Measurements from ENCODE around the gene SVIL.
"Not testable (repeated sequence)": the region's sequence is repeated elsewhere in the genome, so short reads cannot be mapped to it uniquely, and the experiment has no call there.

Gene SVIL

DNA sequence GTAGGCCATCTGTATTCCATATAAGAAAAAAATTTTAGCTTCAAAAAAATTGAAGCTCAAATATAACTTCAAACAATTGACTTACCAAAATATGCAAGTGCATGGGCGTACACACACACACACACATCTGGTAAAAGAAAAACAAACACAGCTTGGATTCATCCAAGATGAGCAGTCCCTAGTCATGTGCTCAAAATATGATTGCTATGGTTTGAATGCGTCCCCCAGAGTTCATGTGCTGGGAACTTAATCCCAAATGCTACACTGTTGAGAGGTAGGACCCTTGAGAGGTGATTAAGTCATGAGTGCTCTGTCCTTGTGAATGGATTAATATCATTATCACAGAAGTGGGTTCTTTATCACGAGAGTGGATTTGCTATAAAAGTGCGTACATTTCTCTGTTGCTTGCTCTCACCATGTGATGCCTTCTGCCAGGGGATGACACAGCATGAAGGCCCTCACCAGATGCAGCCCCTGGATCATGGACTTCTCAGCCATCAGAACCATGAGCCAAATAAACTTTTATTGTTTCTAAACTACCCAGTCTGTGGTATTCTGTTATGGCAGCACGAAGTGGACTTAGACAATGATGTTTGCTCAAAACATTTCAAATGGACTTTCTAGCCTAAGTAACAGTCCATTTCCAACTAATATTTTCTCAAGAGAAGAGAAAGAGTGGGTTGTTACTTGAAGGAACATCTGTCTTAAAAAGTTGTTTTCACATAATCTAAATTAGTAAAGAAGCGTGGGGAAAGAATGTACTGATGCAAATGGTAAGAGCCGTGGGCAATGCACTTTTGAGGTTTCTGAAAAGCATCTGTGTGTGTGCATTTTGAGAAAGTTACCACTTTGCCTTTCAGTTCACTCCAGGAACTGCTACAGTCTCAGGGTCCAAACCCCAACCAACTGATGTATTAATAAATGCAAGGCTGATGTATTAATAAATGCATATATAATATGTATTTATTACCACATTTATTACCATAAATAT lies 15.1 kb upstream of the SVIL start:
- DNase-seq (ENCODE audit: low read depth): no peak

DNA sequence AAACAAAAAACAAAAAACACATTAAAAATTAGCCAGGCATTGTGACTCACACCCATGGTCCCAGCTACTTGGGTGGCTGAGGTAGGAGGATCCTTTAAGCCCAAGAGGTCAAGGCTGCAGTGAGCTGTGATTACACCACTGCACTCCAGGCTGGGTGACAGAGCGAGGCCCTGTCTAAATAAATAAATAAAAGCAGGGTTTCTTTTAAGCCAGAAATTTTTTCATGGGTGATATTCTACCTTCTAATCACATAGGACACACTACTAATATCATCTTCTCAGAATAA lies 14.2 kb upstream of the SVIL start:
- DNase-seq (ENCODE audit: low read depth): no peak

DNA sequence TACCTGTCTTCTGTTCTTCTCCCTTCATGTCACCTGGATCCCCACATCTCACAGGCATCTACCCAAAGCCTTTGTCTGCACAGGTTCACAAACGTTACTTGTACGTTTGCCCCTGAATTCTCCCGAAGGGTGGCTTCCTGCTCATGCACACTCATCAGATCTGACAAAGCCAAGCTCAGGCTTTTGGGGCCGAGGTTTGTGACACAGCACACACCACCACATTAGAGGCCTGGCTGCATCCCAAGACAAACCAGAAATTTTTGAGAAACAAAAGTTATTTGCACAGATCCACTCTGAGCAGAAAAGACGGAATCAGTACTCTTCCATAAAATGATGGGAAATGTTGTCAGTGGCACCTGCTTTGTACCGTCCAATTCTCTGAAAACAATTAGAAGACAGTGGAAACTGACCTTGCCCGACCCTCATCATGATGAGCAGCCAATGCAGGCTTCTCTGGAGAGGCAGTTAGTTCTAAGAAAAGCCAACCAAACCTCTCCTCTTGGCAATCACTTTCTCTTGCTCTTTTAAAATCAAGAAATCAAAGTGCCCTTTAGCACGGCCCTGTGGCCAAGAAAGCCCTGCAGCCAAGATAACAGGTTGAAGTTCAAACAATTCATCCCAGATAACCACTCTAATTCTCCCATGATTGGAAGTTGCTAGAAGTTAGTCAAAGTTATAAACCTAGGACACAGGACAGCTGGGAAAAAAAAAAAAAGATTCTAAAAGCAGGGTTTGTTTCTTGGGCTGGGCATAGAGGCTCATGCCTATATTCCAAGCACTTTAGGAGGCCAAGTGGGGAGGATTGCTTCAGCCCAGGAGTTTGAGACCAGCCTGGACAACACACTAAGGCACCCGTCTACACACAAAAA lies 13.6 kb upstream of the SVIL start:
- no peak for DNase-seq (ENCODE audit: low read depth)

GRCh38 chr10:29647478-29647877 lies 12.7 kb upstream of the SVIL start:
- DNase-seq (ENCODE audit: low read depth): no peak

DNA sequence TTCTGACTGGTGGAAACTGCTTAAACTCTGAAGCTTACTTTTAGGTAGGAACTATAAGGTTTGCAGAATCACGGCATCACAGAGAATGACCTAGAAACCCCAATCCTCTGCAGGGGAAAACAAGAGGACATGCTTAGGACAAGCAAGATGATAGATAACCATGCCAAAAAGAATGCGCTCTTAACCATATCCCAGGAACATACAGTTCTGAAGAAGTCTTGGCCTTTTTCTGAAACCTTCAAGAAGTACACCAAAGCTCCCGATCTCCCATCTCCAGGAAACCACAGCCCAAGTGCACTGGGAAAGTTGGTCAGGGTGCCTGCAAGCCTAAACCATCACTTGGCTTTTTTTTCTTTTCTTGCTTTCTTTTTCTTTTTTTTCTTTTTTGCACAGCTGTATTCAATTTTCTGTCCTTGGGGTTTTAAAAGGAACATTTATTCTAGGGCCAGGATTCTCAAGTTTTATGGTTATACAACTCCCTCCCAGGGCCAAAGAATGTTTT lies 12.2 kb upstream of the SVIL start:
- DNase-seq (ENCODE audit: low read depth): no peak

DNA sequence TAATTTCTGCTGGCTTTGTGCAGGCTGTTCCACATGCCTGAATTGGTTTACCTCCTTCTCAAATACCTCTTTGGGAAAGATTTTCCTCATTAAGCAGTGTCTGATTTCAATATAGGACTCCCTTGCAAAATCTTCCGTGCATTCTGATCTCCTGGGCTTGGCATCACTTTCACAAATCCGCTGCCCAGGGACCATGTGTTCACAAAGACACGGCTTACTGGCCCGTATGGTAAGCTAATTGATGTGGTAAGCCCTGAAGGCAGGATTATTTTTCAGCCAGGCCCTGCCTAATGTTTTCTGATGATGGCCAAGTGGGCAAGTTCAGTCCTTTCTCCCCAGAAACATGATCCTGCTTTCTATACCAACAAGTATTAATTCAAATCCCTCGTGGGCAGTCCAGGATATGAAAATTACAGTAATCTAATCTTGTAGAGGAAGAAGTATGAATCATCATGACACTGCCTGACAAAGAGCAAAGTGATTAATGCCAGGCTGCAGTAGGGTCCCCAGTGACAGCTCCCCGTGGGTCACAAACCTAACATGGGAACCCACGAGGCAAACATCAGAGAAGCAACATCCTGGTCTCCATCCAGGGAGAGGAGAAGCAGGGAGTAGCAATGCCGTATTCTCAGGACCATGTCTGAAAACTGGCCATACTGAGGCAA lies 11.6 kb upstream of the SVIL start:
- no peak for DNase-seq (ENCODE audit: low read depth)

DNA sequence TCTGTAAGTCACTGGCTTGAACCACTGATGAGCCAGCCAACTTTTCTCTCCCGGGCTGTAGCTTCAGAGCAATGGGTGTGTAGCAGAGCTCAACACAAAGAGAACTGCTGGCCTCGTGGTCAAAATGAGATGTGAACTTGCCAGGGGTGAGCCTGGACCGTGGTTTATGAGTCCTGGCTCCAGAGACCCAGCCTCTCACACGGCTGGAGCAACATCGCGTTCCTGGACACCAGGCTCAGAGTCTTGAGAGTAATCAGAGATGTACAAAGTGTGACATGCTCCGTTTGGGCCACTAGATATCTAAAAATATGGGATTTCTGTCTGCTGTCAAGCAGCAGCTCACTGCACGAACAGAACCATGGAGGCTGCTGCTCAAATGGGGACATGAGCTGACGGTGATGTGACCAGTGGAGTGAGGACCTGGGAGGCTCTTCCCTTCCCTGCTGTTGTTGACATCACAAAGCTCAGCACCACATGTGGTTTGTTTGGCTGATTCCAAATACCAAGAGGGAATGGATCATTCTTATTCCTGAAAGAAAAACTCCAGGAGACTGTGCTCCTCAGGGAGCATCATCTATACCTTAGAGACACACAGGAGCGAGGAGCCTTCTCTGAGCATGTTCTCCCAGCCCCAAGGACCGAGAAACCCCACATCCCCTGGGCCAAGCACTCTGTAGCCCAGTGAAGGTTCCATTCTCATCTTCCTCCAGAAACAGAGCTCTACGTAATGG lies 9.2 kb upstream of the SVIL start:
- DNase-seq (ENCODE audit: low read depth): no peak

DNA sequence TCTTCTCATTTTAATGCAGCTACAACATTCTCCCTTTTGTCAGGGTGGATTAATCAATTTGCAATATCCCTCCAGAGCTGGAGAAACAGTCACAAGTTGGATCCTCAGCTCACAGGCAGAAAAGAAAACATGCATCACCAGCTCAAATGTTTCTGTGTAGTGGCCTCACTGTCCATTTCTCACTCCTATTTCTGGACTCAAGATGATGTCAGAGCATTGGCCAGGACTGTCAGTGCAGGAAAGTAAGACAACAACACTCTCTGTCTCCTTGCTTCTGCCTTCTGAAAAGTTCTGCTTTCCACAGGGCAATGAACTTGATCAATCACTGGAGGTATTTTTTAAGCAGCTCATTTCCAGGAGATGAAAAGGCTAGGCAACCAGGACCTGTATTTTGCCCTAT lies 8.2 kb upstream of the SVIL start:
- DNase-seq (ENCODE audit: low read depth): no peak

DNA sequence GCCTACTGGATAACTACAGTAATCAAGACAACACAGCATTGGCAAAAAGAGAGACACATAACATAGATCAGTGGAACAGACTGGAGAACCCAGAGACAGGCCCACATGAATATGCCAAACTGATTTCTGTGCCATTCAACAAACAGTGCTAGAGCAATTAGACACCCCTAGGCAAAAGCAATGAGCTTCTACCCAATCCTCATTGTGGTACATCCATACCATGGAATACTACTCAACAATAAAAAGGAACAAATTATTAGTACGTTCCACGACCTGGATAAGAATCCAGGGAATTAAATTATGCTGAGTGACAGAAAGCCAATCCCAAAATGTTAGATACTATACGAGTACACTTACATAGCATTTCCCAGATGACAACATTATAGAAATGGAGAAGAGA lies 2.8 kb upstream of the SVIL start:
- DNase-seq (ENCODE audit: low read depth): no peak

- no peak for DNase-seq (ENCODE audit: low read depth)
Observed at GRCh38 chr10:29636178-29636577, 1.4 kb upstream of the SVIL start.

GRCh38 chr10:29635711-29636144 lies 957 bp upstream of the SVIL start:
- no peak for DNase-seq (ENCODE audit: low read depth)

DNA sequence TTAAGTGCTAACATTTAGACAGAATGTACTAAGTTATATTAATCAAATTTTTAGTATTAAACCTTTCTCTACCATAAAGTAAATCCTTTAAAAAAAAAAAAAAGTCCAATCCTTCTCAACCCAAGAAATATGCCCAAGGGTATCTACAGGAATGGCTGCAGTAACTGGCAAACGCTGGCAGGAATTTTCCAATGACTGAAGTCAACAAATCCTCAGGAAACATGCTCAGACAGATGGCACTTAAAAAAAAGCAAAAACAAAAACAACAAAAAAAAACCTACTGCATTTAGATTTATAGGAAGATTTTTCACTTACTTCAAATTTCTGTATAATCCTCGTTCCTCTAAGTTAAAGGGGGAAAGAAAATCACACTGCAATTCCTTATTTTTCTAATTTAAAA lies 666 bp downstream of the SVIL start:
- no peak for DNase-seq (ENCODE audit: low read depth)

GRCh38 chr10:29631049-29631339 lies 3.8 kb downstream of the SVIL start:
- no peak for DNase-seq (ENCODE audit: low read depth)

DNA sequence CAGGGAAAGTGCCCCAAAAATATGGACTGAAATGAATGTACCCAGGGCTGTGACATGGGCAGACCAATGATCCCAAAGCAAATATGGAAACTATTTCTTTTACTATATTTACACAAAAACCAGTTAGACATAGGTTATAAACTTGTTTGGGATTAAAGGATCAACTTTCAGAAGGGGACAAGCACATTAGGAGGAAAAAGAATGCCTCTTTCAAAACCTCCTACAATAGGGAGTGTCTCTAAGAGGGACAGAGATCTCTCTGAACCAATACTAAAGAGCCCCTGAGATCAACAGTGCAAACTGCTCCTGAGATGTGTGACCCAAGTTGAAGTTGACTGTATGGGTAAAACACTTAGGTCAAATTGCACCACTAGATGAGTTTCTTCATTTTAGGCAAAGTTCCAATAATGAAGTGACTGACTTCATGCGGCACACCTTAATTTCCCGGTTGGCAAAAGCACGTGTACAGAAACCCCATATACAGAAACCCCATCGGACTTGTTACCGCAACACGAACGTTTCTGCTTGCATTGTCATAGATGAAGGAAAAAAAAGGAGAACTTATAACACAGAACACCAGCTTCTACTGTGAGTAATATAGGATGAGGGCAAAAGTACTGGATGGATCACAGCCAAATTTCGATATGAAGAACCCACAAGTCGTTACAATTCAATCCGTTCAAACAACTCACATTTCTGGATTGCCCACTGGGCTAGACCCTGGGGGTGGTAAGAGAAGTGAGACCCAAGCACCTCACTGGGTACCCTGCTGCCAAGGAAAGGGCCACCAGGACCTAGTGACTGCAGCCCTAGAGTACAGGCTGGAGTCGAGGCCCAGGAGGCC lies 4.3 kb downstream of the SVIL start:
- DNase-seq (ENCODE audit: low read depth): no peak

DNA sequence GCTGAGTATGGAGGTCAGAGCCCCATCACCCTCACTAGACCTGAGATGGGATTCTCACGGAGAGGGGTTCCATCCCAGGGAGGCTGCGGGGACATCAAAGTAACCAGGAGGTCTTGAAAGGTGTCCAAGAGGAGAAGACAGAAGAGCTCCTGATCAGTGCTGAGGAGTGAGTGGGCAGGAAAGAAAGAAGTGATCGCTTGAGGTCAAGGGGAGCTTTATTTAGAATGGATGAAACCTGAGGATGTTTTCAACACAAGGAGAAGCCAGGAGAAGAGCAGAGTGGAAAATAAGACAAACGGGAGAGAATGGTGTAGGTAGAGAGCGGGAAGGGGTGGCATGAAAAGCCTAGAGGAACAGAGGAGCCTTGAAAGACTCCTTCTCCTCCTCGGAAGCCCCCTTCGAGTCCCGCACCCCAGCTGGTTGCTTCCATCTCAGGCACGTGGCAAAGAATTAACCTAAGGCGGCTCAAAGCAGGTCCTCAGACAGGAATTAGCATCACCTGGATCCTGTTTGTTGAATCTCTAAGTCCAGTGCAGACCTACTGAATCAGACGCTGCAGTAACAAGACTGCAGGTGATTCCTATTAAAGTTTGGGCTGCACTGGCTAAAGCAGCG lies 5.8 kb downstream of the SVIL start:
- no peak for DNase-seq (ENCODE audit: low read depth)

- no peak for DNase-seq (ENCODE audit: low read depth)
Observed at GRCh38 chr10:29628311-29628710, 6.5 kb downstream of the SVIL start.

- DNase-seq (ENCODE audit: low read depth): no peak
Observed at GRCh38 chr10:29627201-29628132, 7.3 kb downstream of the SVIL start.

DNA sequence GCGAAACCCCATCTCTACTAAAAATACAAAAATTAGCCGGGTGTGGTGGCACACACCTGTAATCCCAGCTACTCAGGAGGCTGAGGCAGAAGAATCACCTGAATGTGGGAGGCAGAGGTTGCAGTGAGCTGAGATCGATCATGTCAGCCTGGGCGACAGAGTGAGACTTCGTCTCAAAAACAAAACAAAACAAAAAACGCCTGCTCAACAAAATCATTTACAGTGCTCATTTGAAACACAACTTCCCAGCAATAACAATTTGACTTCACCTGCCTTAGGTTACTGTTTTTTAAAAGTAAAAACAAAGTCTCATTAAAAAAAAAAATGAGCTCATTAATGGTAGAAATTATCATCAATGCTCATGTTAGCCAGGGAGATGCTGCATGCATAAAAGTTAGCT lies 10.4 kb downstream of the SVIL start:
- DNase-seq (ENCODE audit: low read depth): not testable (repeated sequence)

GRCh38 chr10:29623797-29624196 lies 11.0 kb downstream of the SVIL start:
- DNase-seq (ENCODE audit: low read depth): no peak

All from HS-5 (cell line).